K562 (cell line): ENCODE data around the gene CEP85L. TPM values are rescaled to one million over a fixed set of nuclear protein-coding genes. Genes with fewer than 3 reads are reported as not detected.

ENCODE experiments used
- ATF1 ChIP-seq, 2 experiments: fragments of 450-650 bp in 1 of 2; IDR thresholded peaks; 2 replicates each; pipeline ENCODE4 v1.6.1; 2016; ENCODE audit warnings: missing compliant biosample characterization in 1 of 2, missing genetic modification characterization in 1 of 2
- DPF2 ChIP-seq: fragments of 450-650 bp; IDR thresholded peaks from 2 replicates; pipeline ENCODE4 v1.6.1; 2016
- ELF2 ChIP-seq: fragments of 250-450 bp; sonication (Bioruptor Pico); IDR thresholded peaks from 2 replicates; pipeline ENCODE4 v1.5.0; 2021; ENCODE audit warnings: mild to moderate bottlenecking
- ESRRA ChIP-seq: fragments of 450-650 bp; IDR thresholded peaks from 2 replicates; pipeline ENCODE4 v1.6.1; 2014; ENCODE audit warnings: low read depth, mild to moderate bottlenecking, moderate library complexity, borderline replicate concordance
- ETV1 ChIP-seq: fragments of 450-650 bp; conservative IDR thresholded peaks from 2 replicates; pipeline ENCODE4 v1.6.1; 2016; ENCODE audit warnings: missing genetic modification characterization, control low read depth, low read depth, missing compliant biosample characterization
- GMEB1 ChIP-seq: fragments of 250-450 bp; sonication (Bioruptor Pico); IDR thresholded peaks from 2 replicates; pipeline ENCODE4 v1.4.0; 2020; ENCODE audit warnings: mild to moderate bottlenecking
- HMBOX1 ChIP-seq: sonication (generic); IDR thresholded peaks from 2 replicates; pipeline ENCODE4 v1.6.1; 2016
- HNRNPL ChIP-seq: fragments of 200-400 bp; formaldehyde crosslinking; IDR thresholded peaks from 2 replicates; pipeline ENCODE4 v1.6.1; 2017; ENCODE audit warnings: low read depth, mild to moderate bottlenecking, low read length
- KAT8 ChIP-seq: fragments of 450-650 bp; IDR thresholded peaks from 2 replicates; pipeline ENCODE4 v1.6.1; 2016; ENCODE audit warnings: low read depth, mild to moderate bottlenecking
- MAZ ChIP-seq, 2 experiments: fragments of 450-650 bp in 1 of 2; sonication (generic) in 1 of 2; formaldehyde crosslinking; IDR thresholded peaks in 1 of 2; conservative IDR thresholded peaks in 1 of 2; 2 replicates each; pipeline versions ENCODE4 v1.4.0 to v1.5.0; 2020; ENCODE audit warnings: mild to moderate bottlenecking in 1 of 2, missing genetic modification reagents in 1 of 2
- MLLT1 ChIP-seq, 2 experiments: fragments of 450-650 bp; IDR thresholded peaks; 2 replicates each; pipeline ENCODE4 v1.6.1; 2016
- NFIC ChIP-seq: fragments of 450-650 bp; IDR thresholded peaks from 2 replicates; pipeline ENCODE4 v1.6.1; 2017; ENCODE audit warnings: mild to moderate bottlenecking, inconsistent platforms
- PCBP1 ChIP-seq: fragments of 200-400 bp; formaldehyde crosslinking; IDR thresholded peaks from 2 replicates; pipeline ENCODE4 v1.6.1; 2018; ENCODE audit warnings: mild to moderate bottlenecking, low read depth, low read length; ENCODE audit not compliant: poor library complexity, severe bottlenecking
- RB1 ChIP-seq: fragments of 450-650 bp; IDR thresholded peaks from 2 replicates; pipeline ENCODE4 v1.6.1; 2017; ENCODE audit warnings: low read depth, mild to moderate bottlenecking
- SFPQ ChIP-seq: fragments of 200-400 bp; formaldehyde crosslinking; IDR thresholded peaks from 2 replicates; pipeline ENCODE4 v1.6.1; 2017; ENCODE audit warnings: mild to moderate bottlenecking, low read depth, low read length, moderate library complexity
- SMARCE1 ChIP-seq: fragments of 450-650 bp; IDR thresholded peaks from 2 replicates; pipeline ENCODE4 v1.7.1; 2016; ENCODE audit warnings: mild to moderate bottlenecking
- SP1 ChIP-seq: sonication (generic); formaldehyde crosslinking; IDR thresholded peaks from 2 replicates; pipeline ENCODE4 v1.8.1; 2022; ENCODE audit warnings: mild to moderate bottlenecking, missing genetic modification reagents
- ZEB2 ChIP-seq: fragments of 450-650 bp; IDR thresholded peaks from 2 replicates; pipeline ENCODE4 v1.6.1; 2016
- ZNF395 ChIP-seq: fragments of 200-800 bp; sonication (Bioruptor generic); IDR thresholded peaks from 2 replicates; pipeline ENCODE4 v1.6.1; 2017; ENCODE audit warnings: missing genetic modification characterization, missing compliant biosample characterization
- ZNF764 ChIP-seq: fragments of 250-450 bp; sonication (Bioruptor Pico); IDR thresholded peaks from 2 replicates; pipeline ENCODE4 v1.4.0; 2020; ENCODE audit warnings: low read depth, mild to moderate bottlenecking, moderate library complexity
- ZNF780A ChIP-seq: fragments of 250-450 bp; sonication (Bioruptor Pico); IDR thresholded peaks from 2 replicates; pipeline ENCODE4 v1.5.0; 2021; ENCODE audit warnings: mild to moderate bottlenecking
- polyA plus RNA-seq, 8 experiments: library from polyadenylated mRNA; depleted of rRNA in 4 of 8; stranded (reverse) in 5 of 8; unstranded in 3 of 8; fragments of >200 nt; fragmentation: Nextera tagmentation in 2 of 8; fragmentation: Illumina TruSeq in 1 of 8; extraction: Ambion mirVana in 2 of 8; extraction: Trizol in 1 of 8; gene quantifications; 2 replicates each; pipeline versions ENCODE4 v1.2.1 to v1.2.3, GENCODE V29; 2011 to 2014; ENCODE audit warnings: inconsistent platforms in 1 of 8, missing spikeins in 1 of 8
- total RNA-seq, 7 experiments: library from RNA; depleted of rRNA in 6 of 7; stranded (reverse); fragments of >200 nt in 6 of 7; fragmentation: Illumina TruSeq in 2 of 7; extraction: Trizol in 2 of 7; gene quantifications; 2 replicates each; pipeline versions ENCODE4 v1.2.1 to v1.2.3, GENCODE V29; 2011 to 2021; ENCODE audit warnings: low replicate concordance in 1 of 7

CEP85L gene
- total and polyA plus RNA-seq, 9 of the 15 experiments (the other 6 are each of a cell fraction or from before 2014, with no cell fraction given) = 4.5 to 15.8 (median 8.3) TPM

- TF ChIP-seq SFPQ = no peak
- TF ChIP-seq ZNF764 (CRISPR knock-in tag) = no peak
- TF ChIP-seq DPF2 = no peak
- no peak for TF ChIP-seq KAT8
- 0 out of 2 replicates have a peak, but pooled peaks have one; percentile 46 for TF ChIP-seq ELF2 (CRISPR knock-in tag)
- TF ChIP-seq GMEB1 (CRISPR knock-in tag) = peak; percentile 19; the same call in 1 of the 2 replicates
- TF ChIP-seq ZNF780A (CRISPR knock-in tag) = no peak
- TF ChIP-seq HMBOX1 = no peak
- no peak for TF ChIP-seq ZEB2
- peak; percentile 36; the same call in 1 of the 2 replicates for TF ChIP-seq RB1
- peak; percentile 32; the same call in 1 of the 2 replicates for TF ChIP-seq HNRNPL
- peak; percentile 51; the same call in 1 of the 2 replicates for TF ChIP-seq ZNF395 (CRISPR knock-in tag)
- no peak for TF ChIP-seq SMARCE1
- 0 out of 2 replicates have a peak, but pooled peaks have one; percentile 5 for TF ChIP-seq ESRRA
- no peak for TF ChIP-seq SP1 (CRISPR knock-in tag)
- no peak for TF ChIP-seq ATF1 (CRISPR knock-in tag; IDR thresholded peaks at IDR 0.05)
- peak; percentile 47 for TF ChIP-seq ATF1 (tag; IDR thresholded peaks at IDR 0.05)
- 0 out of 2 replicates have a peak, but pooled peaks have one; percentile 8 for TF ChIP-seq ETV1 (tag)
- TF ChIP-seq PCBP1 = peak; percentile 64
- 0 out of 2 replicates have a peak, but pooled peaks have one; percentile 30 for TF ChIP-seq NFIC
- no peak for TF ChIP-seq MLLT1 (IDR thresholded peaks at IDR 0.05)
- TF ChIP-seq MAZ (CRISPR knock-in tag; conservative IDR thresholded peaks at IDR 0.05 in 1 of 2, IDR thresholded peaks at IDR 0.05 in 1 of 2) = peak in 1 of 2 experiments; percentile 18; a peak in 1 of 4 replicates
Measured at GRCh38 chr6:118650582-118651281, 659 bp downstream of the CEP85L start (continued).
